Left lung (tissue), 10 donors: ENCODE results near the gene TSPO. TPM values are rescaled to one million over a fixed set of nuclear protein-coding genes. Genes with fewer than 3 reads are reported as not detected.
A peak's percentile ranks its signal among the peaks of the same experiment; 100 is the strongest.

Experiments
- ATAC-seq: fragments of 200-7000 bp; cut with Tn5 transposase; one replicate; pipeline ENCODE4 v1.9.1; 2020; ENCODE audit warnings: moderate library complexity
- DNase-seq, 4 donors: peaks; one replicate each; pipeline ENCODE4 v3.0.0-alpha.2; 2013 to 2020
- H3K27ac ChIP-seq, 2 donors: fragments of 200-600 bp; sonication (generic) in 1 of 2; one replicate each; pipeline versions ENCODE4 v1.5.0 to v1.8.0; 2020 to 2021
- H3K27me3 ChIP-seq, 2 donors: fragments of 200-600 bp; sonication (generic) in 1 of 2; one replicate each; pipeline versions ENCODE4 v1.5.0 to v1.8.0; 2020 to 2021
- H3K36me3 ChIP-seq, 2 donors: fragments of 200-600 bp; sonication (generic) in 1 of 2; one replicate each; pipeline versions ENCODE4 v1.5.0 to v1.8.0; 2020 to 2021
- H3K4me1 ChIP-seq, 2 donors: fragments of 200-600 bp; one replicate each; pipeline ENCODE4 v1.8.0; 2021
- H3K4me3 ChIP-seq, 2 donors: fragments of 200-600 bp; sonication (generic) in 1 of 2; one replicate each; pipeline versions ENCODE4 v1.5.0 to v1.8.0; 2020 to 2021; ENCODE audit warnings: mild to moderate bottlenecking in 1 of 2
- H3K9me3 ChIP-seq, 2 donors: fragments of 200-600 bp; sonication (generic) in 1 of 2; one replicate each; pipeline versions ENCODE4 v1.5.0 to v1.8.0; 2020 to 2021
- CTCF ChIP-seq, 2 donors: fragments of 200-600 bp; sonication (generic) in 1 of 2; IDR thresholded peaks; one replicate each; pipeline versions ENCODE4 v1.5.0 to v1.8.0; 2021; ENCODE audit warnings: antibody characterized with exemption in 2 of 2
- intact Hi-C, 2 donors: fragments of 100-400 bp; cut with DNase I; formaldehyde crosslinking; loops; one replicate each; pipeline versions ENCODE4 v1.11.2 to v1.14.2; 2022
- polyA plus RNA-seq, 6 donors: library from polyadenylated mRNA; unstranded; fragments of 120-200 nt; gene quantifications; one replicate each; pipeline ENCODE4 v1.2.1, GENCODE V29; 2013; ENCODE audit not compliant: insufficient read length in 6 of 6
- total RNA-seq, 2 donors: library from RNA; stranded (reverse); fragmentation: NEBNext Ultra II Directional; extraction: Animal tissue kit (Norgen Biotek cat#: 25700); gene quantifications; one replicate each; pipeline ENCODE4 v1.2.1, GENCODE V29; 2021
- donor health status: DM: no; HTN: yes; CAD: no.
- donor health status: DM: no; HTN: no; CAD: no.

Gene TSPO
- total and polyA plus RNA-seq, 8 donors: 29.0 to 276 (median 45.6) TPM

GRCh38 chr22:43207386-43207785, 56.0 kb downstream of the TSPO start:
- DNase-seq (peak in 1 of 4 donors; percentile 55), ATAC-seq (no peak)
- Histone ChIP-seq H3K36me3 (no peaks in the 10 kb centered on the region), H3K4me3 (no peak overlapping the region), H3K27me3 (no peaks in the 10 kb centered on the region), H3K4me1 (no peaks in the 10 kb centered on the region), H3K9me3 (no peaks in the 10 kb centered on the region), H3K27ac (no peak overlapping the region)
- intact Hi-C loops: no loop called here
- no peak for TF ChIP-seq CTCF (IDR thresholded peaks at IDR 0.05)

DNA sequence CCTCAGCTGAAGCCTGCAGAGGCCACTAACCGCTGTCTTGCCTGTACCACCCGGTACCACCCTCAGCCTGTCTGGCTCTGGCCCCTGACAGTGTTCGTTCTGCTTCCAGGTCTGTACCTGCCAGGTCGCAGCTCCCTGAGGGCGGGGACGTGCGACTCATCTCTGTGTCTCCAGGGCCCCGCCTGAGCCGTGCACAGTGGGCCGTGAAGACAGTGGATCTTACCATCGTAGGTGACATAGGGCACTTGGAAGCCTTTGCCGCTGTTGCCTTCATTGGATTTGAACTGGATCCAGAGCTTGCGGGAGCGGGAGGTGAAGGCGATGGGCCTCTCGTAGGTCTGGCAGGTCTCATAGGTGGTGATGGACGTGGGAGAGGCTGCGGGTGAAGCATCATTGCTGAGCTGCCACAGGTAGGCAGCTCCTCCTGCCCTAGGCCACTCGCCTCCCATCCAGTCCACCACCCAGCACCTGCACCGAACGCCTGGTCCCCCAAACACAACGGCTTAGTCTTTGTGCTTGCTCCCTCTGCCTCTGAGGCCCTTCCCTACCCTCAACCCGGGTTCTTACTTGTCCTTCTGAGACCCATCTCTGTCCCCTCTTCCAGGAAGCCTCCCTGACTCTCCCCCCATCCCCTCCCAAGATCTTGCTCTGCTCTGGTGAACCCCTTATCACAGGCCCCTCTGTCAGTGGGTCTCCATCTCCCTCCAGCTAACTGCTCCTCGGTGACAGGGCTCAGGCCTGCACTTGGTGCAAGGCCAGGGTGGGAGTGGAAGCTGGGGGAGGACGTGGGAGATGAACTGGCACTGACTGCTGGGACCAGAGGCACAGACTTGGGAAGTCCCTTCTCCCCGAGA, 56.7 kb downstream of the TSPO start:
- intact Hi-C loops: no loop called here

DNA sequence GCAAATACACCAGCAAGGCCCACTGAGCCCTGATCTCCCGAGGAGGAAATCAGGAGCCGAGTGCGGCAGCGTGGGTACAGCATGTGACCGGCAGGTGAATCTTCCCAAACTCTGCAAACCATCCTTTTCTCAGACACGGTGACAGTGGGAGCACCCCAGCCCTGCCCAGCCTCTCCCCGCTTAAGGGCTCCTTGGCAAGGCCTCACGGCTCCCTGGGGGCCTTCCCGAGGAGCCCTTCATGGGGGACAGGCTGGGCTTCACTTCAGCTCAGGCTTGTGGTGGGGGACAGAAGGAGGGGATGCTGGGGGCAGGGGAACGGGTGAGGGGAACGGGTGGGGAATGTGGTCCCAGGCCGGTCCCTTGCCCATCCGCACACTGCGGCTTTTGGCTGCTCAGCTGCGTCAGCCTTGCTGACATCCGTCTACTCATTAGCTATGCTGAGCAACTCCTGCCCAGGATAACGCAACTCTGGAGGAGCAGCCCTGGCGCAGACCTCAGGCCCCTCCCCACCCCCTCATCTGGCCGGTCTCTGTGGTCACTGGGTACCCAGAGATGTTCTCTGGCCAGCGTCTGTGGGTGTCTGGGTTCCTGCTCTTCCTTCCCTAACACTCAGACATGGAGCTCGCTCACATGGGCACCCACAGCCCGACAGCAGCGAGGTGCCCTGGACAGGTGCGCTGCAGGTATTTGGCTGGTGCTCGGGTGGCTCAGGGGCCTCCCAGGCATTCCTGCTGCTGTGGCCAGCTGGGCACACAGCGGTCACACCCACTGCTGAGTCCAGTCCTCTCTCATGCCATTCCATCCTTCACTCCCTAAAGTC, 57.6 kb downstream of the TSPO start:
- intact Hi-C loops: no loop called here
- no peak for ATAC-seq

More for the DNA sequence above, 56.7 kb downstream of the TSPO start:
- H3K27ac ChIP-seq: no peak overlapping the region
- no peak for ATAC-seq
- H3K36me3 ChIP-seq: no peaks in the 10 kb centered on the region
- no peak for TF ChIP-seq CTCF (IDR thresholded peaks at IDR 0.05)
- DNase-seq: peak in 1 of 4 donors; percentile 68
- H3K4me3 ChIP-seq: no peak overlapping the region
- no peaks in the 10 kb centered on the region for H3K9me3 ChIP-seq
- no peaks in the 10 kb centered on the region for H3K27me3 ChIP-seq
- H3K4me1 ChIP-seq: no peaks in the 10 kb centered on the region

DNA sequence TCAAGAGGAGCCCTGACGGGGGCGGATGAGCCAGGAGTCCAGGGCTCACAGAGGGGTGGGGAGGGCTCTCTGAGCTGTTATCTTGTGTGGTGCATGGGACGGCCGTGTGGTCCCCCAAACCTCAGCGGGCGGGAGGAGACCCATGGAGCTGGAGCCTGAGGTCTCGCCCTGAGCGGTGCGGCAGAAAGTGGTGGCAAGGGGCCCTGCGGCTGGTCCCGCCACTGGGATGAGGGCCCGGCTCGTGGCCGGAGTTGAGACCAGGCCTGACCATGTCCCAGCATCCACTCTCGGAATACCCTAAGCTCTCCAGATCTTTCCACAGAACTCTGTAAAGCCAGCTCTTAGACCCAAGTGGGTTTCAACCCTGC, 58.1 kb downstream of the TSPO start:
- H3K9me3 ChIP-seq: no peaks in the 10 kb centered on the region
- H3K27me3 ChIP-seq: no peaks in the 10 kb centered on the region
- no peak for ATAC-seq
- TF ChIP-seq CTCF (IDR thresholded peaks at IDR 0.05): no peak
- DNase-seq: peak in 1 of 4 donors; percentile 72
- H3K4me1 ChIP-seq: no peaks in the 10 kb centered on the region
- intact Hi-C loops: no loop called here
- H3K4me3 ChIP-seq: no peak overlapping the region
- no peaks in the 10 kb centered on the region for H3K36me3 ChIP-seq
- no peak overlapping the region for H3K27ac ChIP-seq

More for the DNA sequence above, 57.6 kb downstream of the TSPO start:
- H3K9me3 ChIP-seq: no peaks in the 10 kb centered on the region
- peak in 1 of 4 donors; percentile 61 for DNase-seq
- no peaks in the 10 kb centered on the region for H3K27me3 ChIP-seq
- H3K36me3 ChIP-seq: no peaks in the 10 kb centered on the region
- no peak overlapping the region for H3K27ac ChIP-seq
- TF ChIP-seq CTCF (IDR thresholded peaks at IDR 0.05): no peak
- no peak overlapping the region for H3K4me3 ChIP-seq
- no peaks in the 10 kb centered on the region for H3K4me1 ChIP-seq

- ATAC-seq (no peak), DNase-seq (peak in 1 of 4 donors; percentile 65)
- no peaks in the 10 kb centered on the region for H3K9me3 ChIP-seq
- intact Hi-C loops: no loop called here
- no peak overlapping the region for H3K27ac ChIP-seq
- TF ChIP-seq CTCF (IDR thresholded peaks at IDR 0.05): no peak
- no peaks in the 10 kb centered on the region for H3K36me3 ChIP-seq
- no peaks in the 10 kb centered on the region for H3K27me3 ChIP-seq
- no peaks in the 10 kb centered on the region for H3K4me1 ChIP-seq
- no peak overlapping the region for H3K4me3 ChIP-seq
Observed at GRCh38 chr22:43209971-43210370, 58.6 kb downstream of the TSPO start.
